Testis (tissue), 2 donors: ENCODE measurements around the gene TSSK3.
A peak's percentile ranks its signal among the peaks of the same experiment; 100 is the strongest.

Experiments
- POLR2A ChIP-seq: fragments of 450-650 bp; IDR thresholded peaks from one replicate; pipeline ENCODE4 v1.6.1; 2017; ENCODE audit warnings: antibody characterized with exemption, mild to moderate bottlenecking, moderate library complexity
- TF ChIP-seq, protein P1 (sequence below), 3 experiments: fragments of 450-650 bp in 2 of 3; fragments of 200-600 bp in 1 of 3; sonication (generic) in 1 of 3; IDR thresholded peaks; one replicate each; pipeline ENCODE4 v1.5.1; 2016 to 2019; ENCODE audit warnings: antibody characterized with exemption in 3 of 3, mild to moderate bottlenecking in 2 of 3, moderate library complexity in 1 of 3

DNA sequence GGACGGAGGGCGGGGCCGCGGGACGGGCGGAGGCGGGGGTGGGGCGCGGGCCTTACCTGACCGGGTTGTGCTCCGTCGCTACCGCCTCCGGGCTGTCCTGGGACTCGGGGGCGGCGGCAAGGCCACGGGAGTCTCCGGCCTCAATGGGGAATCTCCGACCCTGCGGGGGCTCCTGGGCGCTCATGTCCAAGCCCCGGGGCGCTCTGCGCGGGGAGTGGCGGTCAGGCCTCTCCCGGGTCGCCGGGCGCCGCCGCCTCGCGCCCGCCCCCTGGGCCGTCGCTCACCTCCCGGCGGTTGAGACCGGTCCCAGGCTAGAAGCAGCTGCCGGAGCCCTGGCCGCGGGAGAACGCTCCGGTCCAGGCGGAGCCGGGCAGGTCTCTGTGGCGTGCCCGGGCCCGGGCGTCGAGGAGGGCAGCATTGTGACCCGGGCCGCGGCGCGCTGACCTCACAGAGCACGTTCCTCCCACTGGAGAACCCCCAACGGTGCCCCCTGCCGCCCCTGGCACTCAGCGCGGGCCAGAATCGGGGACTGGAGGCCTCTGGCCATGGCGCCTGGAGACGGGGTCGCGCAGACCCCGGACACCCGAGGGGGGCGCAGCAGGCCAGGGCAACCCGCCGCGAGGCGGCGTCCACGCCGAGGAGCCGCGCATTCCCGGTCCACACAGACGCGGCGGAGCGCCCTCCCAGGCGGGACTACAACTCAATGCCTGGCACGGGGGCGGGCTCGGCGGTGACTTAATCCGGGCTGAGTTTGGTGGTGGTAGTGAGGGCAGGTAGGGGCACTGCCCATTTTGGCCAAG is 465 bp upstream of the TSSK3 start:
- TF ChIP-seq, protein P1, sequence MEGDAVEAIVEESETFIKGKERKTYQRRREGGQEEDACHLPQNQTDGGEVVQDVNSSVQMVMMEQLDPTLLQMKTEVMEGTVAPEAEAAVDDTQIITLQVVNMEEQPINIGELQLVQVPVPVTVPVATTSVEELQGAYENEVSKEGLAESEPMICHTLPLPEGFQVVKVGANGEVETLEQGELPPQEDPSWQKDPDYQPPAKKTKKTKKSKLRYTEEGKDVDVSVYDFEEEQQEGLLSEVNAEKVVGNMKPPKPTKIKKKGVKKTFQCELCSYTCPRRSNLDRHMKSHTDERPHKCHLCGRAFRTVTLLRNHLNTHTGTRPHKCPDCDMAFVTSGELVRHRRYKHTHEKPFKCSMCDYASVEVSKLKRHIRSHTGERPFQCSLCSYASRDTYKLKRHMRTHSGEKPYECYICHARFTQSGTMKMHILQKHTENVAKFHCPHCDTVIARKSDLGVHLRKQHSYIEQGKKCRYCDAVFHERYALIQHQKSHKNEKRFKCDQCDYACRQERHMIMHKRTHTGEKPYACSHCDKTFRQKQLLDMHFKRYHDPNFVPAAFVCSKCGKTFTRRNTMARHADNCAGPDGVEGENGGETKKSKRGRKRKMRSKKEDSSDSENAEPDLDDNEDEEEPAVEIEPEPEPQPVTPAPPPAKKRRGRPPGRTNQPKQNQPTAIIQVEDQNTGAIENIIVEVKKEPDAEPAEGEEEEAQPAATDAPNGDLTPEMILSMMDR (IDR thresholded peaks at IDR 0.05) = peak; percentile 33 to 51 (median 37)
- no peak for TF ChIP-seq POLR2A
